Measurements from ENCODE around the gene FAT1. TPM values are rescaled to one million over a fixed set of nuclear protein-coding genes. Genes with fewer than 3 reads are reported as not detected.

FAT1 gene
- total and polyA plus RNA-seq, 2 donors (not counting 3 experiments of a cell fraction or from before 2014, with no cell fraction given) = 9.2 to 9.8 TPM

DNA sequence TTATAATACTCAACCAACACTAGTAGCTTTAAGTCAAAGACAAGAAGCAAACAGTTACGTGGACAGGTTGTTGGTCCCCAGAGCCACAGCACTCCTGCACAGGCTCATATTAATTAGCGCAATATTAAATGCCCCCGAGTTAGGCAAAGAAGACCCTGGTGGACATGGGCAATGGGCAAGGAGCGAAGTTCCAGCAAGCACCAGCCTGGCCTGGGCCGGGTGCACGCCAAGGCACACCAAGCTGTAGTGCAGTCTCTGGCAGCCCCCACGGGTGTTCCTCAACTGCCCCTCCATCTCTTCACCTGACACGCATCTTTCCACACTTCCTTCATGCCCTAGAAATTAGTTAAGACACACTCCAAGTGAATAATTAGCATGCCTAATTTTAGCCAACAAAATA is 20.1 kb downstream of the FAT1 start:
- intact Hi-C loops (cut with micrococcal nuclease) (no loop called here), dilution Hi-C loops (cut with MboI; ENCODE audit: extremely low pct_ligation_motif_present, low sequenced_read_pairs) (no loop called here)
- TF ChIP-seq GATA2 (IDR thresholded peaks at IDR 0.05; ENCODE audit: insufficient read depth, insufficient read length, low read depth, low read length) = no peak
- no peak for TF ChIP-seq FOS (IDR thresholded peaks at IDR 0.05; ENCODE audit: borderline replicate concordance, insufficient read depth, low read length)
- TF ChIP-seq MAX (IDR thresholded peaks at IDR 0.05; ENCODE audit: insufficient read depth, insufficient read length) = no peak
- no peak for TF ChIP-seq POLR2A (IDR thresholded peaks at IDR 0.05; ENCODE audit: low read depth, low read length)
- TF ChIP-seq MYC (IDR thresholded peaks at IDR 0.05; ENCODE audit: low read depth, low read length) = no peak
- TF ChIP-seq EZH2 (IDR thresholded peaks at IDR 0.05; ENCODE audit: borderline replicate concordance, low read depth, low read length, severe bottlenecking) = no peak
- TF ChIP-seq JUN (IDR thresholded peaks at IDR 0.05; ENCODE audit: borderline replicate concordance, insufficient read depth, insufficient read length, low read depth) = no peak
- no peak for TF ChIP-seq POLR2AphosphoS5 (IDR thresholded peaks at IDR 0.05; ENCODE audit: insufficient read depth, low read depth, low read length)
- TF ChIP-seq, protein P1, sequence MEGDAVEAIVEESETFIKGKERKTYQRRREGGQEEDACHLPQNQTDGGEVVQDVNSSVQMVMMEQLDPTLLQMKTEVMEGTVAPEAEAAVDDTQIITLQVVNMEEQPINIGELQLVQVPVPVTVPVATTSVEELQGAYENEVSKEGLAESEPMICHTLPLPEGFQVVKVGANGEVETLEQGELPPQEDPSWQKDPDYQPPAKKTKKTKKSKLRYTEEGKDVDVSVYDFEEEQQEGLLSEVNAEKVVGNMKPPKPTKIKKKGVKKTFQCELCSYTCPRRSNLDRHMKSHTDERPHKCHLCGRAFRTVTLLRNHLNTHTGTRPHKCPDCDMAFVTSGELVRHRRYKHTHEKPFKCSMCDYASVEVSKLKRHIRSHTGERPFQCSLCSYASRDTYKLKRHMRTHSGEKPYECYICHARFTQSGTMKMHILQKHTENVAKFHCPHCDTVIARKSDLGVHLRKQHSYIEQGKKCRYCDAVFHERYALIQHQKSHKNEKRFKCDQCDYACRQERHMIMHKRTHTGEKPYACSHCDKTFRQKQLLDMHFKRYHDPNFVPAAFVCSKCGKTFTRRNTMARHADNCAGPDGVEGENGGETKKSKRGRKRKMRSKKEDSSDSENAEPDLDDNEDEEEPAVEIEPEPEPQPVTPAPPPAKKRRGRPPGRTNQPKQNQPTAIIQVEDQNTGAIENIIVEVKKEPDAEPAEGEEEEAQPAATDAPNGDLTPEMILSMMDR (IDR thresholded peaks at IDR 0.05; ENCODE audit: extremely low read depth in 1 of 2, insufficient read depth in 1 of 2, low read depth in 1 of 2, low read length in 2 of 2) = no peak
- BruUV-seq (replicated peaks) = no TSS peak
- H3K27ac ChIP-seq (ENCODE audit: insufficient read depth, low read depth, low read length) = no peak overlapping the region
- H3K79me2 ChIP-seq (ENCODE audit: control insufficient read depth, insufficient read depth, low read length) = no peaks in the 10 kb centered on the region
- ChIA-PET POLR2A (no interaction called here), CTCF (no interaction called here)
- no peaks in the 10 kb centered on the region for H3K4me1 ChIP-seq (ENCODE audit: control insufficient read depth, extremely low read depth, insufficient read depth, low read length)
- H3K9ac ChIP-seq (replicated peaks; ENCODE audit: extremely low read depth, insufficient read depth, low read length) = no peak overlapping the region
- no peaks in the 10 kb centered on the region for H3K9me3 ChIP-seq (replicated peaks; ENCODE audit: control insufficient read depth, insufficient read depth, low read length)
- no peaks in the 10 kb centered on the region for H3K9me1 ChIP-seq (replicated peaks; ENCODE audit: control insufficient read depth, extremely low read depth, insufficient read depth, low read length)
- no peak overlapping the region for H2AFZ ChIP-seq (ENCODE audit: low read depth, low read length)
- no peaks in the 10 kb centered on the region for H4K20me1 ChIP-seq (replicated peaks; ENCODE audit: control insufficient read depth, extremely low read depth, insufficient read depth, low read length)
- DNase-seq (ENCODE audit: low read depth, low spot score) (no peak), FAIRE-seq (no peak)
- no peak overlapping the region for H3K4me3 ChIP-seq (replicated peaks in 1 of 3; ENCODE audit: insufficient read depth in 1 of 3, low read depth in 1 of 3, low read length in 3 of 3)
- H3K36me3 ChIP-seq (ENCODE audit: control insufficient read depth in 2 of 2, extremely low read depth in 1 of 2, insufficient read depth in 2 of 2, low read length in 2 of 2) = no peaks in the 10 kb centered on the region
- no peaks in the 10 kb centered on the region for H3K27me3 ChIP-seq (ENCODE audit: control insufficient read depth in 2 of 2, insufficient read depth in 2 of 2, low read length in 2 of 2)
- no peak overlapping the region for H3K4me2 ChIP-seq (ENCODE audit: insufficient read depth, low read length)
